ENCODE results near the gene TTF2. TPM values are rescaled to one million over a fixed set of nuclear protein-coding genes. Genes with fewer than 3 reads are reported as not detected.

TTF2 gene
- total and polyA plus RNA-seq, 7 donors, result 3.6 to 19.3 (median 8.6) TPM

- H3K4me3 ChIP-seq, result peak within 1 kb of the TSS; percentile 62 to 82 (median 72)
- peak; percentile 98 for DNase-seq
- H3K9me3 ChIP-seq, result no peaks in the 10 kb centered on the region
- H3K27ac ChIP-seq, result peak within 1 kb of the TSS; percentile 86 to 89 (median 88)
- WGBS, 2 donors, result 0 to 1% methylated on average over 71 of the region's 71 CpGs
- no peaks in the 10 kb centered on the region for H3K36me3 ChIP-seq
- TF ChIP-seq CTCF (IDR thresholded peaks at IDR 0.05) (peak; percentile 58 to 68 (median 66)), POLR2AphosphoS5 (IDR thresholded peaks at IDR 0.05) (peak; percentile 35 to 58 (median 52)), EP300 (IDR thresholded peaks at IDR 0.05) (peak in 1 of 4 donors; percentile 12), POLR2A (IDR thresholded peaks at IDR 0.05) (peak in 1 of 2 donors; percentile 32)
- intact Hi-C loops (cut with DNase I), result loop anchor here (2.0 to 10.0 kb wide), 6 partner anchors 61 to 806 kb away; partner anchors contain the start of genes GDAP2, MAN1A2, TENT5C and TTF2
- H3K27me3 ChIP-seq, result no peaks in the 10 kb centered on the region
- peaks cover 0 to 19% (median 13%) of the 10 kb centered on the region in 4 donors for H3K4me1 ChIP-seq
These were observed 61.6 kb downstream of the TTF2 start, which contains the start of gene TRIM45 for GRCh38 chr1:117121589-117122329. TSS of gene TRIM45 (minus strand) at chr1:117121749. CDS start at chr1:117121201, 548 bp downstream.

DNA sequence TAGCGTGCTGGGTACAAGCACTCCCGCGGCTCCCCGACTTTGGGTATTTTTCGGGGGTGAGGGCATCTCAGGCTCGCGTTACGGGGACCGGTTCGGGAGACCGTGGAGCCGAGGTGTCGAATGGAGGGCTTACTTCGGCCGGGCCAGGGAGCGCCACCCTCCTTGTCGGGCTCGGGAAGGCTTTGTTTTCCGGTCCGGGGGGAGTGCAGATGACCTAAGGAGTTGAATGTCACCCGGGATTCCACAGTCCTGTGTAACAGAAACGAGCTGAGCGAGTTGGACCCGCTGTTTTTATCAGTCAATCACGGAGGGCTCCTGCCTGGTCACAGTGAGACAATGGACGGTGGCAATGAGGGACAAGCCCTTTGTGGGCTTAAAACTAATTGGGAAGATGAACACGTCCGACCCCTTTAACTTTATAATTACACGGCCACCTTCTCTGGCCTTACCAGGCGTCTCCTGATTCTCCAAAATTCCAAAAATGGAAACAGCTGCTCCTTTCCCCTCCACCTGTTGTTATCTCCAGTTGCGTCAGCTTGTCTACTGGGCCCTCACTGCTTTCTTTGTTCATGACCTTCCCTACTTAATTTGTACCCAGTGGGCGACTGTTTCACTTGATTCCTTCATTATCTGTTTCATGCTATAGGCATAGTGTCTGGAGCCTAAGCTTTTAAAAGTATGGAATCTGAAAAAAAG, 62.4 kb downstream of the TTF2 start:
- intact Hi-C loops (cut with DNase I), result loop anchor here (5.0 to 10.0 kb wide), 4 partner anchors 162 to 805 kb away; partner anchors contain the start of genes GDAP2, TENT5C and WDR3
- H3K27ac ChIP-seq, result peak overlapping the region; percentile 86 to 89 (median 88)
- H3K27me3 ChIP-seq, result no peaks in the 10 kb centered on the region
- no peaks in the 10 kb centered on the region for H3K9me3 ChIP-seq
- H3K4me3 ChIP-seq, result peak overlapping the region; percentile 62 to 82 (median 72)
- 33 to 41% methylated on average over 32 of the region's 32 CpGs for WGBS, 2 donors
- TF ChIP-seq CTCF (IDR thresholded peaks at IDR 0.05) (peak in 1 of 4 experiments; percentile 20), POLR2A (IDR thresholded peaks at IDR 0.05) (no peak)
- H3K4me1 ChIP-seq, result peaks cover 0 to 19% (median 13%) of the 10 kb centered on the region in 4 donors
- DNase-seq, result no peak
- H3K36me3 ChIP-seq, result no peaks in the 10 kb centered on the region

DNA sequence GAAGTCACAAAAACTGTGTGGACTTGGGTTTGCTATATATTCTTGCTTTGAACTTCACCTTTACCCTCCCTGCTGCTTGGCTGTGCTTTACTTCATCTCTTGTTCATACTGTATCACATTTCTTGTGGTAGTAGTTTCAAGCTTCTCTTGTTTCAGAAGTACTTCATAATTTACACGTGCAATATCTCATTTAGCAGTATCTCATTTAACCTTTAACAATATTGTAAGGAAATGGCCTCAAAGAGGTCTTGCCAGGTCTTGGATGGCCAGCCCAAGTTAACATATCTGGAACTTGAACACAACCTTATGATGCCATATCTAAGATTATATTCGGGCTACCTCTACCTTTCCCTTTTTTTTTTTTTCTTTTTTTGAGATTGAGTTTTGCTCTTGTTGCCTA, 63.1 kb downstream of the TTF2 start:
- H3K9me3 ChIP-seq, result no peaks in the 10 kb centered on the region
- no peaks in the 10 kb centered on the region for H3K36me3 ChIP-seq
- intact Hi-C loops (cut with DNase I), result loop anchor here (5.0 to 10.0 kb wide), 4 partner anchors 162 to 804 kb away; partner anchors contain the start of genes GDAP2, TENT5C and WDR3
- no peak for DNase-seq
- TF ChIP-seq CTCF (IDR thresholded peaks at IDR 0.05) (no peak), POLR2AphosphoS5 (IDR thresholded peaks at IDR 0.05) (no peak), POLR2A (IDR thresholded peaks at IDR 0.05) (no peak), EP300 (IDR thresholded peaks at IDR 0.05) (no peak)
- no peaks in the 10 kb centered on the region for H3K27me3 ChIP-seq
- 92 to 94% methylated on average over 2 of the region's 2 CpGs for WGBS, 2 donors
- no peak overlapping the region for H3K4me3 ChIP-seq
- H3K4me1 ChIP-seq, result peaks cover 0 to 19% (median 13%) of the 10 kb centered on the region in 4 donors
- H3K27ac ChIP-seq, result no peak overlapping the region

DNA sequence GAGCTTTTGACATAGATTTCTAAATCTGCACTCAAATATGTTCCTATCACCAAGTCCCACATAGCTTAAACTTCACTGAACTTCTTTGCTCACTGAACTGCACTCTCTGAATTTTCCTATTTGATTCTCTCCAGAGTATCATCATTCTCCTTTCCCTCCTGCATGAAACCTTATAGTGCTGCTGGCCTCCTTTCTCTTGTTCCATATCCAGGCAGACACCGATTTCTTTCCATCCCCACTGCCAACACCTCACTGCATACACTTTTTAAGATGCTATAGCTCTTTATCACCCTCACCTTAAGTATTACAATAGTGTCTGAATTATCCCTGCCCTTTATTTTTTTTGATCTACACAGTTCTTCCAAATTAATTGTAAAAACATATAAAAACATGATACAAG, 64.5 kb downstream of the TTF2 start:
- Histone ChIP-seq H3K27me3 (no peaks in the 10 kb centered on the region), H3K4me3 (no peak overlapping the region), H3K4me1 (peaks cover 0 to 19% (median 13%) of the 10 kb centered on the region in 4 donors), H3K9me3 (no peaks in the 10 kb centered on the region), H3K36me3 (no peaks in the 10 kb centered on the region), H3K27ac (no peak overlapping the region)
- intact Hi-C loops (cut with DNase I), result loop anchor here (5.0 to 10.0 kb wide), 4 partner anchors 160 to 803 kb away; partner anchors contain the start of genes GDAP2, TENT5C and WDR3
- TF ChIP-seq POLR2AphosphoS5 (IDR thresholded peaks at IDR 0.05) (no peak), POLR2A (IDR thresholded peaks at IDR 0.05) (no peak), EP300 (IDR thresholded peaks at IDR 0.05) (no peak), CTCF (IDR thresholded peaks at IDR 0.05) (no peak)
- 80 to 81% methylated on average over 1 of the region's 1 CpG for WGBS, 2 donors
- DNase-seq, result no peak

All from sigmoid colon (tissue), 7 donors.